ENCODE data around the gene RNF133. TPM values are rescaled to one million over a fixed set of nuclear protein-coding genes. Genes with fewer than 3 reads are reported as not detected.

RNF133 gene
- total RNA-seq, 6 experiments from 2014 or later = not detected

GRCh38 chr7:122702872-122703510 is 4.1 kb upstream of the RNF133 start, which contains the start of gene RNF148:
TSS of gene RNF148 (minus strand) at chr7:122702922. CDS start at chr7:122702750, 172 bp downstream.
- H3K9me3 Mint-ChIP-seq = peaks cover 35% of the 10 kb centered on the region
- TF ChIP-seq CTCF (IDR thresholded peaks at IDR 0.05) = no peak
- H3K4me1 Mint-ChIP-seq (ENCODE audit: low read depth) = no peaks in the 10 kb centered on the region
- no peaks in the 10 kb centered on the region for H3K27me3 Mint-ChIP-seq (ENCODE audit: insufficient read depth)
- DNase-seq = no peak
- no peak within 1 kb of the TSS for H3K4me3 Mint-ChIP-seq
- H3K27ac Mint-ChIP-seq = no peak within 1 kb of the TSS
- H3K36me3 Mint-ChIP-seq (ENCODE audit: low read depth) = no peaks in the 10 kb centered on the region

DNA sequence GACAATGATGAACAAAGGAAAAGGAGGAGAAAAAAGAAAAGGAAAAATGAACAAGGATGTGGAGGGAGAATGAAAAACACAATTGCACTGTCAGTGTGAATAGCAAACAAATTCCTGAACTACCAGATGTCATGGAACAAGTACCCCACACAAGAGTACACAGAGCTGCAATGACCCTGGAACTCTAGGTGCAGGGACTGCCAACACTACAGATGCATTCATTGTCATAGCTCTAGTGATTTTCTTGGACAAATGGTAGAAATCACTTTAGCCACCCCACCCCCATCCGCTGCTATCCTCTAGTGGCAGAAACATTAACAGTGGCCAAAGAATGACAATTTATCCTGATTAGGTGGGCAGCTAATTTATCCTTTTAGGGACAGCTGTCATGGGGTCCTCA is 3.1 kb downstream of the RNF133 start:
- Mint-ChIP-seq H3K36me3 (ENCODE audit: low read depth) (no peaks in the 10 kb centered on the region; the same call in 1 of the 2 replicates), H3K27ac (no peak overlapping the region), H3K9me3 (peaks cover 50% of the 10 kb centered on the region), H3K4me3 (no peak overlapping the region), H3K4me1 (ENCODE audit: low read depth) (no peaks in the 10 kb centered on the region), H3K27me3 (ENCODE audit: insufficient read depth) (peaks cover 3% of the 10 kb centered on the region; the same call in 1 of the 2 replicates)
- DNase-seq = no peak
- TF ChIP-seq CTCF (IDR thresholded peaks at IDR 0.05) = no peak

- no peak for DNase-seq
- H3K4me1 Mint-ChIP-seq (ENCODE audit: low read depth) = no peaks in the 10 kb centered on the region
- peaks cover 3% of the 10 kb centered on the region; the same call in 1 of the 2 replicates for H3K27me3 Mint-ChIP-seq (ENCODE audit: insufficient read depth)
- H3K27ac Mint-ChIP-seq = no peak overlapping the region
- peaks cover 41% of the 10 kb centered on the region for H3K9me3 Mint-ChIP-seq
- no peak for TF ChIP-seq CTCF (IDR thresholded peaks at IDR 0.05)
- no peaks in the 10 kb centered on the region; the same call in 1 of the 2 replicates for H3K36me3 Mint-ChIP-seq (ENCODE audit: low read depth)
- H3K4me3 Mint-ChIP-seq = no peak overlapping the region
Measured at GRCh38 chr7:122694697-122695096, 4.2 kb downstream of the RNF133 start.

DNA sequence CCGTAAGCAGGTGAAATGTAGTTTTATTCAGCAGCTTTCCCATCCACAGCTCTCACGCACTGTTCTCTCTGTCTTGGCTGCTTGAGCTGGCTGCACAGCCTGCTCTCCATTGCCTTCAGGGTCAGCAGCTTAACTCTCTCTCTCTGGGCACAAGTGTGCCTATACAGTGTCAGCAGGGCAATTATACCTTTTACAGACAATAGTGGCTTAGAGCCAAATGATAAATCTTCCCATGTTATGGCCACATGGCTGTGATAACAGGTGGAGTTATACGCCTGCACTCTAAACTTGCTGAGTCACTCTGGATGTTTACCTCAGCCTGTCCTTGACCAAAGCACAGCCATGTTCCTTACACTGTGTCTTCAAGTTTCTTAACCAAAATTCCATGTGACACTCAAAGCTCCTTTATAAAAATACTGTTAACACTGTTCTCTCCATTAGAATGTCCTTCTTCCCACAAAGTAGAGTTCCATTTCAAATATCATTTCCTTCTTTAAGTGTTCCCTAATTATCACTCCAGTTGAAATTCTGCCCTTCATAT is 6.1 kb downstream of the RNF133 start:
- DNase-seq = no peak
- Mint-ChIP-seq H3K9me3 (peaks cover 34% of the 10 kb centered on the region), H3K27me3 (ENCODE audit: insufficient read depth) (peaks cover 3% of the 10 kb centered on the region), H3K27ac (no peak overlapping the region), H3K4me1 (ENCODE audit: low read depth) (no peaks in the 10 kb centered on the region), H3K4me3 (no peak overlapping the region), H3K36me3 (ENCODE audit: low read depth) (no peaks in the 10 kb centered on the region; the same call in 1 of the 2 replicates)
- TF ChIP-seq CTCF (IDR thresholded peaks at IDR 0.05) = no peak

DNA sequence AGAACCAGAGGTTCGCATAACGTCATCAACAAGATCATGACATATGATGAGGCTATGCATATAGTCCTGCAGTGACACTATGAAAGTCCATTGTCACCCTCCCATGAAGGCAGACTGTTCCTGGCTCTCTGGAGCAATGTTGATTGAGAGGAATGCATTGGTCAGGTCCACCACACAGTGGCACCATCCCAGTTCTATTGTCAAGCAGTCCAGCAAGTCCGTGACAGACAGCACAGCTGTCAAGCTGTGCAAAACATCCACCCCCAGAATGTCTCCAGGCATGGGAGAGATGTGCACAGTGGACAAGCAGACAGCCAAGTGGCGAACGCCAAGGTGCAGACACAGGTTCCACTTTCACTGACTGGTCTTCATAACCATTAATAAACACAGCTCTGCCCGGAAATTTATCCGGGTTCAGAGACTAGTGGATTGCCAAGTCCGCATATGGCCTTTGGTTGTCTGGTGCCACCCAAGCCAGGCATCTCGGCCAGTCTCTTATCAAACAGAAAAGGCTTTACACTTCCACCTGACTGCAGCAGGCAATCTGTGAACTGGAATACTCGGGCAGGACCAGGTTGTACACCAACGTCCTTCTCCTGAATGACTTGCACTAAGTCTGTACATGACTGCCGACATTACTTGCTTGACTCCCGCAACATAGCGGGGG is 7.2 kb downstream of the RNF133 start:
- Mint-ChIP-seq H3K4me3 (no peak overlapping the region), H3K4me1 (ENCODE audit: low read depth) (no peaks in the 10 kb centered on the region), H3K27ac (no peak overlapping the region), H3K9me3 (peaks cover 34% of the 10 kb centered on the region), H3K36me3 (ENCODE audit: low read depth) (no peaks in the 10 kb centered on the region; the same call in 1 of the 2 replicates), H3K27me3 (ENCODE audit: insufficient read depth) (peaks cover 3% of the 10 kb centered on the region)
- DNase-seq = no peak
- TF ChIP-seq CTCF (IDR thresholded peaks at IDR 0.05) = no peak

Data from HFFc6 (cell line).